ENCODE results near the gene CALB2. TPM values are rescaled to one million over a fixed set of nuclear protein-coding genes. Genes with fewer than 3 reads are reported as not detected.

Gene CALB2
- polyA plus RNA-seq, 1 donor from 2014 or later, result not detected

DNA sequence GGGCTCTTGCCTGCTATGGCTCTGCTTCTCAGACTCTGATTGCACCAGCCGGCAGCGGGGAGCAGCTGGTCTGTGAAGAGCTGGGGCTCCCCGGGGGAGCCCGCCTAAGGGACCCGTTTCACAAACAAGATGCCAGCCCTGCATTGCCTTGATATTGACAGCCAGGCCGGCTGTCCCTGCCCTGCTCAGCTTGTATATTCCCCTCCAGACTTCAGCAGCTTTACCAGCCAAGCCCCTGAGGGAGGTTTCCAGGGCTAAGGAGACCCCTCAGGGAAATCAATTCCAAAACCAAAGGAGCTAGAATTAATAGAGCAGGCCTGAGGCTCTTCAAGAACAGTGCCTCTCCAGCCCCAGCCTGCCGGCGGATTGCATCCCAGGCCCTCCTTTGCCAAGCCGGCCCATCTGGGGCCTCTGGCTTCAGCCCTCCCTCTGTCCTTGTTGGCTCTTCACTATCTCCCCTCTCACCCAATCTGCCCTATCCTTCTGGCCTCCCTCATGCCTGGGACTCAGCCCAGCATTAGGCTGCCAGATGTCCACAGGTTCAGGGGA is 5.7 kb downstream of the CALB2 start:
- Mint-ChIP-seq H3K36me3 (no peaks in the 10 kb centered on the region), H3K9me3 (no peaks in the 10 kb centered on the region), H3K4me3 (no peak overlapping the region), H3K27ac (no peak overlapping the region), H3K4me1 (no peaks in the 10 kb centered on the region), H3K27me3 (peaks cover 13% of the 10 kb centered on the region)

DNA sequence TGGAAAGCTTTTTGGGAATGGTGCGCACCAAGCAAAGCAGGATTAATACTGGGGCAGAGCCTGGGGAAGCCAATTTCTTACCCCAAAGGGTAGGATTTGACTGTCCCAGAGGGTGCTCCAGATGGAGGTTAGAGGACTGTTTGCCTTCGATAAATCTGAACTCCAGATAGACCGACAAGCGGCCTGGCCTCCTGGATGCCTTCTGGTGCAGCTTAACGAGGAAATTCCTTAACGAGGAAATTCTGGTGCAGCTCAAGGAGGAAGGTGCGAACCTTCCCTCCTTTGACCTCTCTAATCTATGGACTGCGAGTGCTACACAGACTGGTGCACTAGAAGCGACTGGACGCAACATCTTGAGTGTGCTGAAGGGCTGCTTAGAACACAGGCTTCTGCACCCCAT is 6.5 kb downstream of the CALB2 start:
- no peaks in the 10 kb centered on the region for H3K9me3 Mint-ChIP-seq
- H3K27ac Mint-ChIP-seq, result no peak overlapping the region
- no peak overlapping the region for H3K4me3 Mint-ChIP-seq
- peaks cover 12% of the 10 kb centered on the region for H3K27me3 Mint-ChIP-seq
- H3K36me3 Mint-ChIP-seq, result no peaks in the 10 kb centered on the region
- no peaks in the 10 kb centered on the region for H3K4me1 Mint-ChIP-seq

DNA sequence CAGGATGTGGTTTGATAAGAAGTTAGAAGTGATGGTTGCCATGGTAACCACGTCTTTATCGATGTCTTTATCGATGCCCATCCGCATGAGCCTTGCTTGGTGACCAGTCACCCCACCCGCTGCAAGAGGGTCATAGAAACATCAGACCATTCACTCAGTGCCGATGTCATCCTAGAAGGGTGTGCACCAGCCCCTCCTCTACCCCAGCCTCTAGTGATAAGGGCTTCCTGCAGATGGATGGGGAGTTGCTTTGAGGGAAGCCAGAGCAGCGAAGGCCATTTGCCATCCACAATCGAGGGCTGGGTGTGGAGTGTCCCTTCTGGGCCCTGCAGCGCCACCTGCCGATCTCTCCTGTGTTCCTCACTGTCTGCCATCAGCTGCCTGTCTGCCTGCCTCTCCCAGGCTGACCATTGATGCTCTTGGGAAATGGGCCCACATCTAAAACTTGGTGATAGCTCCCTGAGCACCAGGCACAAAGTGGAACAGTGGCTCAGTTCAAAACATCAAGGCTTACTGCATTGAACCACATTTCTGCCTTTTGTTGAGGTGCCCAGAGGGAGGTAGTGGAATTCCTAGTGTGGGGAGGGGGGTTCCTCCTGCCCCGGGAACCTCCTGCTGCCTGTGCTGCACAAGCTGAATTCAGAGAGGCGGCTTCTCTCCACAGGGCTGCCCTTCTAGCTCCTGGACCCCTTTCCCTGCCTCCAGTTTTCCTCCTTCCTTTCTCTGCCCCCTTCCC is 8.9 kb downstream of the CALB2 start:
- no peaks in the 10 kb centered on the region for H3K36me3 Mint-ChIP-seq
- H3K9me3 Mint-ChIP-seq, result no peaks in the 10 kb centered on the region
- no peaks in the 10 kb centered on the region for H3K4me1 Mint-ChIP-seq

DNA sequence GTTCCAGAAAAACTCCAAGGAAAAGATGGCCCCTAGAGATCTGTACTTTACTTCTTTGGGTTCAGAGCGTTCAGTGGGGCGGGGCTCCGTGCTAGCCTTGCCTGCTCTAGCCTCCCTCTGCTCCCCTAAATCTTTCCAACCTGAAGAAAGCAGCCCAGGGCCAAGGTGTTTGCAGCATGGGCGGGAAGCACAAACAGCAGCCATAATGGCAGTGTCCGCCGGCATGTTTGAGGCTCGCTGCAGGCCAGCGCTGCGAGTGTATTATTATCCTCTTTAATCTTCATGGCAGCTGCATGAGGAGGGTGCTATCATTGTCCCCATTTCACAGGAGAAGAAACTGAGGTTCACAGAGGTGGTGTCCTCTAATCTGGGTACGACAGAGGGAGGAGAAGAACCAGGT is 10.4 kb downstream of the CALB2 start:
- Mint-ChIP-seq H3K27ac (no peak overlapping the region), H3K36me3 (no peaks in the 10 kb centered on the region), H3K27me3 (peaks cover 26% of the 10 kb centered on the region), H3K9me3 (no peaks in the 10 kb centered on the region), H3K4me1 (no peaks in the 10 kb centered on the region), H3K4me3 (no peak overlapping the region)

More for the DNA sequence above, 8.9 kb downstream of the CALB2 start:
- no peak overlapping the region for H3K4me3 Mint-ChIP-seq
- no peak overlapping the region for H3K27ac Mint-ChIP-seq
- H3K27me3 Mint-ChIP-seq, result peaks cover 26% of the 10 kb centered on the region

DNA sequence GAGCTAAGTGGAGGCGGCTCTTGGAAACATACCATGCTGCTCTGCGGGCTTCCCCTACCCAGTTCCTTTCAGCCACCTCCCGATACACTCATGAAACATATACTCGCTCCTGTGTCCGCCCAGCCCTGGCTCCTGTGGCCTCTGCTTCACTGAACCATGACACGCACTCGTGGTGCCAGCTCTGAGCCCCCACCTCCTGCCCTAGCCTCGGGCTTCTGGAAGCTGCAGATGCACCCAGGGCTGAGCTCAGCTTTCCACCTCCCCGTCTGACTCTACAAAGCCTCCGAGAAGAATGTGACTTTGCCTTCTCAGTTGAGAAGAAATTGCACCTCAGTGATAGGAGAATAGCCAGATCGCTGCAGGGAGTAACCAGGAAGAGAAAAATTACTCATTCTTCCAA is 11.0 kb downstream of the CALB2 start:
- Mint-ChIP-seq H3K27me3 (peaks cover 24% of the 10 kb centered on the region), H3K4me3 (no peak overlapping the region), H3K9me3 (no peaks in the 10 kb centered on the region), H3K4me1 (no peaks in the 10 kb centered on the region), H3K36me3 (no peaks in the 10 kb centered on the region), H3K27ac (no peak overlapping the region)

DNA sequence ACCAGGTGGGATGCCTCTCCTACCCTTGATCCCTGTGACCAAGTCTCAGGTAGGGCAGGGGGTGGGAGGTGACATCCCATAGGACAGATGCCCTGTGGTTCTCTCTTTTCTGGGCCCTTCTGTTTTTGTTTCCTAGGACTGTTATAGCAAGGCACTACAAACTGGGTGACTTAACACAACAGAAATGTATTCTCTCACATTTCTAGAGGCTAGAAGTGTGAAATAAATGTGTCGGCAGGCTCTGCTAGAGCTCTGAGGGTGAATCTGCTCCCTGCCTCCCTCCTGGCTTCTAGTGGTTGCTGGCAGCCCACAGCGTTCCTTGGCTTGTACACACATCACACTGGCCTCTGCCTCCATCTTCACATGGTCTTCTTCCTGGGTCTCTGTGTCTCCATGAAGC is 12.7 kb downstream of the CALB2 start:
- H3K9me3 Mint-ChIP-seq, result peaks cover 0 to 1% (median under 1%) of the 10 kb centered on the region in 3 donors
- H3K4me1 Mint-ChIP-seq, result no peaks in the 10 kb centered on the region
- no peak overlapping the region for H3K4me3 Mint-ChIP-seq
- H3K27me3 Mint-ChIP-seq, result peaks cover 24% of the 10 kb centered on the region
- H3K27ac Mint-ChIP-seq, result no peak overlapping the region
- H3K36me3 Mint-ChIP-seq, result no peaks in the 10 kb centered on the region

DNA sequence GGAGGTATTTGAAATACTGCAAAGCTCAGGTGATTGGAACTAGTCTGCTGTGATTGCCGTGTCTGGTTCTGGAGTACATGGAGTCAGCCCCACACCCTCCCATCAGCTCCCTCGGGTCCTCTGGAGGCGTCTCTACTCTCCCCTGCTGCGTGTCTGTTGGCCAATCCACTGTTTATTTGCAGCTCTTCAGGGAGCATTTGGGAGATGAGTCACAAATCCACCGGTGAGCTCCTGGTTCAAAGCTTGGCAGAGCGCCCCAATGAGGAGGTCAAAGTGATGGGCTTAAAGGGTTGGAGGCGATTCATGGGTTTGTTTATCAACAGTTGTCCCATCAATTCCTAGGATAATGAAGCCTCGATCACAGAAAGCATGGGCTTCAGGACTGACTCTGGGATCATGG is 14.6 kb downstream of the CALB2 start:
- H3K27me3 Mint-ChIP-seq, result peaks cover 20% of the 10 kb centered on the region
- H3K4me3 Mint-ChIP-seq, result no peak overlapping the region
- peak overlapping the region in 1 of 3 donors; percentile 76 for H3K27ac Mint-ChIP-seq
- H3K36me3 Mint-ChIP-seq, result no peaks in the 10 kb centered on the region
- no peaks in the 10 kb centered on the region for H3K4me1 Mint-ChIP-seq
- H3K9me3 Mint-ChIP-seq, result peaks cover 2 to 5% (median 4%) of the 10 kb centered on the region in 3 donors

DNA sequence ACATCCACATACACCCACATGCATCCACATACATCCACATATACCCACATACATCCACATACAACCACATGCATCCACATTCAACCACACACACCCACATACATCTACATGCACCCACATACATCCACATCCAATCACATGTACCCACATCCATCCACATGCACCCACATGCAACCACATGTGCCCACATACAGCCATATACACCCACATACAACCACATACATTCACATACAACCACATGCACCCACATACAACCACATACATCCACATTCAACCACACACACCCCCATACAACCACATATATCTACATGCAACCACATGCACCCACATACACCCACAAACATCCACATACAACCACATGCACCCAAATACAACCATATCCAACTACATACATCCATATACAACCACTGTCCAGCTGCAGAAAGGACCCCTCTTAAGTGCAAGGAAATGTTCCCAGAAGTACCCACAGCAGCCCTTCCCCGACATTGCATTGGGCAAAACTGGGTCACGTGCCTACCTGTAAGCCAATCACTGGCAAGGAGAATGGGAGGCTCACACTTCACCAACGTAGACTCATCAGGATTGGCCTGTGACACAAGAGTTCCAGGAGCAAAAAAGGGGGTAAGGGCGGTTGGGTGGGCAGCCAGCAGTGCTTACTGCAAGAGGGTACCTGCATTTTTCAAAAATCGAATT is 18.1 kb downstream of the CALB2 start:
- Mint-ChIP-seq H3K4me1 (peaks cover 0 to 4% (median 0%) of the 10 kb centered on the region in 3 donors), H3K27ac (no peak overlapping the region), H3K4me3 (no peak overlapping the region), H3K9me3 (peaks cover 2 to 5% (median 4%) of the 10 kb centered on the region in 3 donors), H3K36me3 (no peaks in the 10 kb centered on the region), H3K27me3 (peaks cover 8% of the 10 kb centered on the region)

DNA sequence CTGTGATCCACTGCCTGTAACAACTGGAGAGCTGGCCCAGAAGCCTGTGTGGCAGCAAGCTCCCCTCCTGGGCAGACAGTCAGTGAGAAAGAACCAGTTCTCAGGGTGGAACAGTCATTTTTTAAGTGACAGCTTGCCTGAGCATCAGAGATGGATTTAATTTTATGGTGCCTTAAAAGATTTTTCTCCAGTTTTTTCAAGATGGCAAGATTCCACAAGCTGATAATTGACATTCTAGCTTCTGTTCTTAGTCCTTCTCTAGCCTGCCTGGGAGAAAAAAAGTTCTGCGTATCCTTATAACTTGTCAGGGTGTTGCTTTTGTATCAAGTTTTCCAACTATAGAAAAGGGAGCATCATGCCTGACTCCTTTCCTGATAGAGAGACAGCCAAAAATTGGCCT is 21.2 kb downstream of the CALB2 start:
- H3K9me3 Mint-ChIP-seq, result peaks cover 2 to 5% (median 4%) of the 10 kb centered on the region in 3 donors
- peaks cover 0 to 4% (median 0%) of the 10 kb centered on the region in 3 donors for H3K4me1 Mint-ChIP-seq
- H3K27me3 Mint-ChIP-seq, result peaks cover 7% of the 10 kb centered on the region
- no peak overlapping the region for H3K27ac Mint-ChIP-seq
- no peaks in the 10 kb centered on the region for H3K36me3 Mint-ChIP-seq
- H3K4me3 Mint-ChIP-seq, result no peak overlapping the region

DNA sequence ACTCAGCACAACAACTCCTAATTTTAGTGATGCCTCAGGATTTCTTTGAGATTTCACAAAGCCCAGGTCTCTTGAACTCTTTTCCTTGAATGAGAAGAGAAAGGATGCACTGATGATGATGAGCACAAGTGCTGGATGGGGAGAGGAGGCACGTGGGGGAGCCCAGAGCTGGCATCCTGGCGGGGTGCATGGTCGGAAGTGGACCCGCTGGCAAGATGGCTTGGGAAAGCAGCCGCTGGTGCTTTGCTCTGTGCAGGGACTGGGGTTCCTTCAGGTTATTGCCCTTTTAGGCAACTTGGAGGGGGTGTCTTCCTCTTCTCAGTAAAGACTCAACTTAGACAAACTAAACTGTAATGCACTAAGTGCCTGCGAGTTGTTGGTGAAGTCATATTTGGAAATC is 22.3 kb downstream of the CALB2 start:
- Mint-ChIP-seq H3K9me3 (peaks cover 2 to 5% (median 4%) of the 10 kb centered on the region in 3 donors), H3K36me3 (no peaks in the 10 kb centered on the region), H3K27me3 (peaks cover 7% of the 10 kb centered on the region), H3K4me3 (no peak overlapping the region), H3K27ac (no peak overlapping the region), H3K4me1 (peaks cover 0 to 4% (median 0%) of the 10 kb centered on the region in 3 donors)

DNA sequence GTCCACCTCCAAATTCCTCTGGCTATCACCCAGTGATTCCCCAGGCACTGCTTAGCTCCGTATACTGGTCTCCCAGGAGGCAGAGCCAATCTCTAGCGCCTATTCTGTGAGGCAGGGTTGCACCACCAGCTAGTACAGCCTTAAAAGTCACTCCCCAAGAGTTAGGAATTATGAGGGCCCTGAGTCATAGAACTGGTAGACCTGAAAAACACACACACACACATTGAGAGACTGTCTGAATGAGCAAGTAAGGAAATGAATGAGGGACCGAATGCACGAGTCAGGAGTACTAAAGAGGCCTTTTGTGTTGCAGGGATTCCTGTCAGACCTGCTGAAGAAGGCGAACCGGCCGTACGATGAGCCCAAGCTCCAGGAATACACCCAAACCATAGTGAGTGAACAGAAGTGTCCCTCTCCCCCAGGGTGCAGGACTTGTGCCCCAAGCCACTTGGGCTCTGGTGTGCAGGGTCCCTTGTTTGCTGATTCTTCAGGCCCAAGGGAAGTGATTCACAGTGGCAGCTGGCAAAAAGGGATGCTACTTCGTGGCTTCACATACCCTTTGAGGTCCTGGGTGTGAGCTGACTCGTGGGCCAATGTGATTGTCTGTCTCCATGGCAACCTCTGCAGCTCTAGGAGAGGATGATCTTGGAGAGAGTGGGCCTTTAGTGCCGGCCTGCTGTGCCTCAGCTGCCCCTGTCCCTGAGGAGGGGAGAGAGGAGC is 24.7 kb downstream of the CALB2 start:
- Mint-ChIP-seq H3K27ac (no peak overlapping the region), H3K4me3 (no peak overlapping the region), H3K4me1 (peaks cover 2 to 6% (median 4%) of the 10 kb centered on the region in 3 donors), H3K36me3 (no peaks in the 10 kb centered on the region), H3K9me3 (no peaks in the 10 kb centered on the region), H3K27me3 (peaks cover 13% of the 10 kb centered on the region)

DNA sequence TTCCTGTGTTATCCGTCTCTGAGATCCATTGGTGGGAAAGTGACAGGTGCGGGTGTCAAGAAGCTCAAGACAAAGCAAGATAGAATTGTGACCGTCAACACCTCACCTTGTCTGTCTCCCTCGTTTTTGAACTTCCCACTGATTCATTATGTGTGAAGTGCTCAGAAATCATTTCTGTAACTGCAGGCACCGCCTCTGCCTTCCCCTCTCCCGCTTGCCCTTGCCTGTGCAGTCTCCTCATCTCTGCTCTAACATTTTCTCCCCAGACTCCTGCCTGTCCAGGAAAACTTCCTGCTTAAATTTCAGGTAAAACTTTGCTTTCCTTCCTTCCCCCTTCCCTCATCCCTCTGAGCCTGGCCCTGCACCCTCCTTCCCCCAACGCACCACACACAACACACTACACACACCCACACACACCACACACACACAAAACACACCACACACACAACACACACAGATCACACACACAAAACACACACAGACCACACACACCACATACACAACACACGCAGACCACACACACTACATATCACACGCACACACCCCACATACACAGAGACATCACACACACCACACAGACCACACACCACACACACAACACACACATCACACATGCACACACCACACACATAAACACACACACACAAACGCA is 25.7 kb downstream of the CALB2 start:
- peaks cover 9% of the 10 kb centered on the region for H3K27me3 Mint-ChIP-seq
- no peaks in the 10 kb centered on the region for H3K9me3 Mint-ChIP-seq
- H3K36me3 Mint-ChIP-seq, result no peaks in the 10 kb centered on the region
- H3K27ac Mint-ChIP-seq, result no peak overlapping the region
- no peak overlapping the region for H3K4me3 Mint-ChIP-seq
- peaks cover 2 to 4% (median 3%) of the 10 kb centered on the region in 3 donors for H3K4me1 Mint-ChIP-seq

DNA sequence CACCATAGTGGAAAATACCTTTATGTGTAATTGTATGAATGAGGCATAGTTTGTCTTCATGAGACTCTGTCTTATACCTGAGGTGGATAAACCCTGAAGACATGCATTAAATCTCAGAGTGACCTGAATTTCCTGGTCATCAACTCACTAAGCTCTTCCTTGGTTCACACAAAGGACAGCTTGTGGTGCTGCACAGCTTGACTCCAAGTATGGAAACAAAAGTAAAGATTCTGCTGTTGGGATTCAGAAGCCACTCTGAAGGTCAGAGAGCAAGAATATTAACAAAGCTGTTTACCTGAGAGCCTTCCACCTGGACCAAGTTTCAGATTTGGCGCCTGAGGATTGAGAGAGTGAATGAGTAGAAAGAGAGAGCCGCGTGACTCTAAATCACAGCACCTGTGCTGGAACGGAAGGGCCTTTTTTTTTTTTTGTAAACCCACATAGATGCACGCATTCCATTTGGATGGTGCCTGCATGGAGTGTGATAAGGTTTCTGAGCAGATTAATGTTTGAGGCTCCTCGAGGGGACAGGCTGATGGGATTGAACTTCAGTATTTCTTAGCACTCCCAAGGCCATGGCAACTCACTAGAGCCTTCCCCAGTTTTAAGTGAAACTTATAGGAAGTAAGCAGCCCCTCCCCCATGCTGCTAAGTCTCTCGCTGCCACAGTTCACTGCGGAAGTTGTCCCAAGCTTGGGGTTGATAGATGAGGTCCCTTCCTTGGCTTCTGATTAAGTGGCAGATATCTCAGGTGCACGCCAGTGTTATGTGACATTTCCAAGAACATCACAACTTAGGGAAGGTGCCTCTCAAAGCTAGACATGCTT is 28.7 kb downstream of the CALB2 start:
- peaks cover 0 to 3% (median 0%) of the 10 kb centered on the region in 3 donors for H3K9me3 Mint-ChIP-seq
- H3K4me1 Mint-ChIP-seq, result peaks cover 3 to 4% (median 4%) of the 10 kb centered on the region in 3 donors
- H3K27ac Mint-ChIP-seq, result no peak overlapping the region
- H3K36me3 Mint-ChIP-seq, result peaks cover 1% of the 10 kb centered on the region
- H3K27me3 Mint-ChIP-seq, result peaks cover 20% of the 10 kb centered on the region
- no peak overlapping the region for H3K4me3 Mint-ChIP-seq

DNA sequence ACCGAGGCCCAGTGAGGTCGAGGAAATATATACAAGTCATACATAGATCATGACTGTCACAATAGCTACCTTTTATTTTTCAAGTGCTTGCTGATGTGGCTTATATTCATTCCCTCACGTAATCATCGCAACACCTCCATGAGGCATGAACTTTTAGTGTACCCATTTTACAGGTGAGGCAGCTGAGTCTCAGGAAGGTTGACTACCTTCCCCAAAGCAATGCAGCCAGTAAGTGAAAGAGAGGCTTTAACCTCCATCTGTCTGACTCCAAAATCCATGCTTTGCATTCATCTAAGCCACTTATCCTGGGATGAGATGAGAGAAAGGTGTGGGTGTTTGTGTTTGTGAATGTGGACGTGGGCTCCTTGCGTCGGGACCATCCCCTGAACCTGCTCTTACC is 30.8 kb downstream of the CALB2 start:
- H3K4me3 Mint-ChIP-seq, result no peak overlapping the region
- peaks cover 1% of the 10 kb centered on the region for H3K36me3 Mint-ChIP-seq
- H3K9me3 Mint-ChIP-seq, result peaks cover 0 to 3% (median 0%) of the 10 kb centered on the region in 3 donors
- H3K4me1 Mint-ChIP-seq, result peaks cover 3 to 4% (median 4%) of the 10 kb centered on the region in 3 donors
- peaks cover 19% of the 10 kb centered on the region for H3K27me3 Mint-ChIP-seq
- no peak overlapping the region for H3K27ac Mint-ChIP-seq

All from IgD-negative memory B cell (primary cell).